ENCODE results near the gene SLC6A13.

- TF ChIP-seq, protein P1, sequence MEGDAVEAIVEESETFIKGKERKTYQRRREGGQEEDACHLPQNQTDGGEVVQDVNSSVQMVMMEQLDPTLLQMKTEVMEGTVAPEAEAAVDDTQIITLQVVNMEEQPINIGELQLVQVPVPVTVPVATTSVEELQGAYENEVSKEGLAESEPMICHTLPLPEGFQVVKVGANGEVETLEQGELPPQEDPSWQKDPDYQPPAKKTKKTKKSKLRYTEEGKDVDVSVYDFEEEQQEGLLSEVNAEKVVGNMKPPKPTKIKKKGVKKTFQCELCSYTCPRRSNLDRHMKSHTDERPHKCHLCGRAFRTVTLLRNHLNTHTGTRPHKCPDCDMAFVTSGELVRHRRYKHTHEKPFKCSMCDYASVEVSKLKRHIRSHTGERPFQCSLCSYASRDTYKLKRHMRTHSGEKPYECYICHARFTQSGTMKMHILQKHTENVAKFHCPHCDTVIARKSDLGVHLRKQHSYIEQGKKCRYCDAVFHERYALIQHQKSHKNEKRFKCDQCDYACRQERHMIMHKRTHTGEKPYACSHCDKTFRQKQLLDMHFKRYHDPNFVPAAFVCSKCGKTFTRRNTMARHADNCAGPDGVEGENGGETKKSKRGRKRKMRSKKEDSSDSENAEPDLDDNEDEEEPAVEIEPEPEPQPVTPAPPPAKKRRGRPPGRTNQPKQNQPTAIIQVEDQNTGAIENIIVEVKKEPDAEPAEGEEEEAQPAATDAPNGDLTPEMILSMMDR (conservative IDR thresholded peaks at IDR 0.05), result no peak
- no peak for TF ChIP-seq EZH2 (IDR thresholded peaks at IDR 0.05; ENCODE audit: low read depth)
Measured at GRCh38 chr12:292186-292585, 29.6 kb upstream of the SLC6A13 start.

Data from PC-9 (cell line).